Ishikawa (cell line): ENCODE measurements around the gene DMD.

Experiments
- CEBPB ChIP-seq: IDR thresholded peaks from 2 replicates; pipeline ENCODE4 v1.6.1; 2012
- CREB1 ChIP-seq: IDR thresholded peaks from 2 replicates; pipeline ENCODE4 v1.6.1; 2012; ENCODE audit warnings: low read depth
- EGR1 ChIP-seq: IDR thresholded peaks from 2 replicates; pipeline ENCODE4 v1.6.1; 2012
- EP300 ChIP-seq: IDR thresholded peaks from 2 replicates; pipeline ENCODE4 v1.6.1; 2012; ENCODE audit warnings: borderline replicate concordance
- FOXM1 ChIP-seq: IDR thresholded peaks from 2 replicates; pipeline ENCODE4 v1.6.1; 2012; ENCODE audit warnings: low read depth, borderline replicate concordance
- MAX ChIP-seq: IDR thresholded peaks from 2 replicates; pipeline ENCODE4 v1.6.1; 2012
- NFIC ChIP-seq: IDR thresholded peaks from 2 replicates; pipeline ENCODE4 v1.6.1; 2012
- RAD21 ChIP-seq: IDR thresholded peaks from 2 replicates; pipeline ENCODE4 v1.6.1; 2012; ENCODE audit warnings: low read depth
- REST ChIP-seq: IDR thresholded peaks from 2 replicates; pipeline ENCODE4 v1.6.1; 2012; ENCODE audit warnings: low read depth, mild to moderate bottlenecking
- TAF1 ChIP-seq: IDR thresholded peaks from 2 replicates; pipeline ENCODE4 v1.6.1; 2012; ENCODE audit warnings: low read depth, mild to moderate bottlenecking
- TCF12 ChIP-seq: IDR thresholded peaks from 2 replicates; pipeline ENCODE4 v1.6.1; 2012; ENCODE audit warnings: low read depth
- TEAD4 ChIP-seq: IDR thresholded peaks from 2 replicates; pipeline ENCODE4 v1.6.1; 2012
- USF1 ChIP-seq: IDR thresholded peaks from 2 replicates; pipeline ENCODE4 v1.6.1; 2012
- YY1 ChIP-seq: IDR thresholded peaks from 2 replicates; pipeline ENCODE4 v1.6.1; 2012; ENCODE audit warnings: low read depth
- ZBTB7A ChIP-seq: IDR thresholded peaks from 2 replicates; pipeline ENCODE4 v1.6.1; 2012; ENCODE audit warnings: low read depth

Gene DMD

DNA sequence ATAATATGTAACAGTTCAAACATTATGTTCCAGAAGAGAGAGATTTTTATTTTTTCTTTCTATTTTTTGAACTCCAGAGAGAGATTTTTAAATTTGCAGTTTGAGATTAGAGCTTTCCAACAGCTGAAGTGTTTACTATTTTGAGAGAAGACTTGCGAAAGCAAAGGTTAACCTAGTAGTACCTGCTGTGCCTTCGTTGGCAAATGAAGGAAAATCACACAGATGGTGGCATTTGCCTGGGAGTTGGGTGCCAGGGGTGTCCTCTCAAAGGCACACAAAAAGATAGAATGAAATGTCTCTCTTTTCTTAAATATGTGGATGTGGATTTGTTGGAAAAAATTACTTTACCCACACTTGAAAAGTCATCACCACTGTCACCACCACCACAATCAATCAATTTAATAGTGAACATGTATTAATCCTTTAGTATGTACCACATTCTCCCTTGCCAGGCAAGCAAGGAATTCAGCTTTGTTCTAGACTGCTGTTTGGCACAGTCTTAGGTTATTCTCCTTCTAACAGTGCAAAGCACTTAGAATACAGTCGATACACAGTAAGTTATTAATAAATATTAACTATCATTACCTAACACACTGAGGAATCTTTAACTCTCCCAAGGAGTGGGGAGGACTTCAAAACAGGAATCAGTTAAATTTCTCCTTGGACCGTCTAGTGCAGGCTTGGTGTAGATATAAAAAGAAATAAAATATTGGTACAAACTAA is 1301.3 kb downstream of the DMD start:
- TF ChIP-seq REST (no peak), EGR1 (no peak), CREB1 (no peak), EP300 (no peak), ZBTB7A (no peak), MAX (no peak), TCF12 (no peak), NFIC (no peak), YY1 (no peak), TEAD4 (no peak), TAF1 (no peak), USF1 (no peak), CEBPB (no peak), RAD21 (no peak), FOXM1 (no peak)

- TF ChIP-seq CEBPB: no peak
- no peak for TF ChIP-seq YY1
- TF ChIP-seq MAX: no peak
These were observed 1317.2 kb downstream of the DMD start for GRCh38 chrX:31894152-31894551.

- TF ChIP-seq FOXM1 (no peak), MAX (no peak), TCF12 (no peak), TEAD4 (no peak), YY1 (no peak), USF1 (no peak), EP300 (no peak), TAF1 (no peak), ZBTB7A (no peak), RAD21 (no peak), NFIC (no peak), REST (no peak)
These were observed 1317.8 kb downstream of the DMD start for GRCh38 chrX:31893525-31893924.

DNA sequence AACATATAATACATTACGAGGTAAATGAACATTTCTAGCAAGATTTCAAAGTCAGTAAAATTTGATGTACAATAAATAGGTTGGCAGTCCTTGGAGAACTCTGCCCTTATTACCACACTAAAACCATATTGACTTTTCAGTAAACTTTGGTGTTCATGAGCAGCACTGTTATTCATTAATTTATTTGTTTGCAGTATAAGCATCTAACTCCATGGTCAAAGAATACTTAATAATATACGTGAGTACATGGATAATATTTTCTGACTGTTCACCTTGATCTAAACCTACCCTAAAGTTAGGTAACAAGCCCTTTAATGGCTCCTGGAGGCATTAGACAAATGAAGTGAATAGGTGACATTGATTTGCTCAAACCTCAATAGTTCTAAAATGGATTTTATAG is 1322.3 kb downstream of the DMD start:
- TF ChIP-seq REST (no peak), MAX (no peak)

DNA sequence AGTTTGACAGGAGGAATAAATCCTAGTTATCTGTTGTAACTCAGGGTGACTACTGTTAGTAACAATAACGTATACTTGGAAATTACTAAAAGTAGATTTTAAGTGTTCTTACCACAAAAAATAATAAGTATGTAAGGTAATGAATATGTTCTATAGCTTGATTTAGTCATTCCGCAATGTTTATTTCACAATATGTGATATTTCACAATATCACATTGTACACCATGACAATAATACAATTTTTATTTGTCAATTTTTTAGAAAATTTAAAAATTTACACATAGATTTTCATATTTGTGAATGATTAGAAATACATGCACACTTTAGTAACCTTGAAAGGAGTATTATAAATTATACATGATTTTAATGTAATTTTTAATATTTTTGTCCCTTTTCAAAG is 1326.8 kb downstream of the DMD start:
- no peak for TF ChIP-seq REST
- TF ChIP-seq MAX: no peak
- no peak for TF ChIP-seq TCF12
